Trophoblast cell (in vitro differentiated cells and primary cell): ENCODE data around the gene ADAMTSL3.

ENCODE experiments used
- DNase-seq, 2 donors: peaks; one replicate each; pipeline ENCODE4 v3.0.0-alpha.2; 2016
- H2AFZ ChIP-seq: 2 replicates; pipeline ENCODE4 v1.6.1; 2013; ENCODE audit warnings: low read length, moderate library complexity, mild to moderate bottlenecking; ENCODE audit not compliant: insufficient read depth, poor library complexity
- H2AK5ac ChIP-seq: 2 replicates; pipeline ENCODE4 v1.6.1; 2013; ENCODE audit warnings: mild to moderate bottlenecking, low read length
- H2BK120ac ChIP-seq: 2 replicates; pipeline ENCODE4 v1.6.1; 2013; ENCODE audit warnings: low read length, mild to moderate bottlenecking, moderate library complexity; ENCODE audit not compliant: insufficient read depth, poor library complexity
- H2BK12ac ChIP-seq: 2 replicates; pipeline ENCODE4 v1.6.1; 2013; ENCODE audit warnings: mild to moderate bottlenecking, low read length, moderate library complexity
- H2BK5ac ChIP-seq: 2 replicates; pipeline ENCODE4 v1.6.1; 2013; ENCODE audit warnings: low read length, low read depth, moderate library complexity, mild to moderate bottlenecking; ENCODE audit not compliant: poor library complexity
- H3K14ac ChIP-seq: 2 replicates; pipeline ENCODE4 v1.6.1; 2013; ENCODE audit warnings: mild to moderate bottlenecking, low read length
- H3K18ac ChIP-seq: 2 replicates; pipeline ENCODE4 v1.6.1; 2013; ENCODE audit warnings: mild to moderate bottlenecking, low read length
- H3K23ac ChIP-seq: 2 replicates; pipeline ENCODE4 v1.6.1; 2013; ENCODE audit warnings: low read length
- H3K27ac ChIP-seq: 2 replicates; pipeline ENCODE4 v1.5.1; 2013; ENCODE audit warnings: low read depth, mild to moderate bottlenecking, inconsistent platforms, low read length, moderate library complexity
- H3K27me3 ChIP-seq: 2 replicates; pipeline ENCODE4 v1.6.1; 2013; ENCODE audit warnings: inconsistent platforms, mild to moderate bottlenecking, low read length, moderate library complexity; ENCODE audit not compliant: insufficient read depth
- H3K36me3 ChIP-seq, 2 experiments: 1 replicate in 1 of 2; 2 replicates in 1 of 2; pipeline ENCODE4 v1.6.1; 2013; ENCODE audit warnings: low read length in 2 of 2, mild to moderate bottlenecking in 2 of 2, moderate library complexity in 1 of 2; ENCODE audit not compliant: insufficient read depth in 2 of 2, control insufficient read depth in 1 of 2
- H3K4ac ChIP-seq: 2 replicates; pipeline ENCODE4 v1.6.1; 2013; ENCODE audit warnings: low read depth, mild to moderate bottlenecking, low read length, moderate library complexity
- H3K4me1 ChIP-seq, 2 experiments: 1 replicate in 1 of 2; 2 replicates in 1 of 2; pipeline ENCODE4 v1.6.1; 2013; ENCODE audit warnings: low read length in 2 of 2, mild to moderate bottlenecking in 2 of 2, moderate library complexity in 1 of 2; ENCODE audit not compliant: insufficient read depth in 2 of 2, control insufficient read depth in 1 of 2
- H3K4me2 ChIP-seq: 2 replicates; pipeline ENCODE4 v1.6.1; 2013; ENCODE audit warnings: inconsistent platforms, mild to moderate bottlenecking, low read length, moderate library complexity
- H3K4me3 ChIP-seq: 2 replicates; pipeline ENCODE4 v1.5.1; 2013; ENCODE audit warnings: mild to moderate bottlenecking, low read depth, low read length, inconsistent platforms
- H3K79me1 ChIP-seq: one replicate; pipeline ENCODE4 v1.6.1; 2013; ENCODE audit warnings: low read length
- H3K79me2 ChIP-seq: 2 replicates; pipeline ENCODE4 v1.6.1; 2013; ENCODE audit warnings: low read length, mild to moderate bottlenecking; ENCODE audit not compliant: control insufficient read depth, insufficient read depth, poor library complexity
- H3K9ac ChIP-seq: 2 replicates; pipeline ENCODE4 v1.6.1; 2013; ENCODE audit warnings: mild to moderate bottlenecking, low read length
- H3K9me3 ChIP-seq: 2 replicates; pipeline ENCODE4 v1.6.1; 2013; ENCODE audit warnings: low read depth, mild to moderate bottlenecking, control low read depth, inconsistent platforms, low read length; ENCODE audit not compliant: insufficient read depth
- H4K12ac ChIP-seq: 2 replicates; pipeline ENCODE4 v1.6.1; 2013; ENCODE audit warnings: low read depth, mild to moderate bottlenecking, low read length, moderate library complexity
- H4K8ac ChIP-seq: 2 replicates; pipeline ENCODE4 v1.6.1; 2013; ENCODE audit warnings: low read depth, mild to moderate bottlenecking, low read length, moderate library complexity
- H4K91ac ChIP-seq: one replicate; pipeline ENCODE4 v1.6.1; 2013; ENCODE audit warnings: low read depth, mild to moderate bottlenecking, low read length, moderate library complexity
- WGBS: extraction: QIAGEN DNeasy Blood & Tissue Kit; methylation state at CpG from one replicate; pipeline ENCODE4 v1.1.7; 2013; ENCODE audit warnings: missing lambda C conversion rate; ENCODE audit not compliant: insufficient read length, insufficient coverage; ENCODE audit errors: extremely low coverage; 5-methylcytosine and 5-hydroxymethylcytosine counted together

The ADAMTSL3 gene

DNA sequence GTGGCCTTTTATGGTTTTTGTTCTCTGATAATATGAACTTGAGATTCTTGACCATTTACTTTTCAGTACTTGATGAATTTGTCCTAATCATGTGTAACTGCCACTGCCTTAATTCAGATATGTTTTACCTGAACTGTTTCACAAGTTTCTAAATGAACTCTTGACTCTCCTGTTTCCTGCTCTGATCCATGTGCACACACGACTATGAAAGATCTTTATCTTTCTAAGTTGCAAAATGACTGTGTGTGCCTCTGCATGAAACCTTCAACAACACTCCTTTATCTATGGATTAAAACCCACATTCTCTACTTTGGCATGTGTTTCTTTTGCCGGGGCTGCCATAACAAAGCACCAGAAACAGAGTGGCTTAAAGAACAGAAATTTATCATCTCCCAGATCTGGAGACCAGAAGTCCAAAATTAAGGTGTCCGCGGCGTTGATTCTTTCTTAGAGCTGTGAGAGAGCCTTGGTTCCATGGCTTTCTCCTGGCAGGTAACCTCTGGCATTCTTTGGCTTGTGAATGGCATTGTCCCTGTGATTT is 275.0 kb downstream of the ADAMTSL3 start:
- no peak overlapping the region for H2BK120ac ChIP-seq
- no peak overlapping the region for H4K12ac ChIP-seq
- H4K91ac ChIP-seq = no peak overlapping the region
- H3K9me3 ChIP-seq = peaks cover 5% of the 10 kb centered on the region
- H4K8ac ChIP-seq = no peak overlapping the region
- WGBS = no CpG with 5 or more reads among the region's 5 CpGs
- no peak overlapping the region for H3K4ac ChIP-seq
- H2BK12ac ChIP-seq = no peak overlapping the region
- no peak overlapping the region for H3K23ac ChIP-seq
- H2AK5ac ChIP-seq = no peak overlapping the region
- no peak overlapping the region for H2BK5ac ChIP-seq
- H3K79me1 ChIP-seq = no peaks in the 10 kb centered on the region
- no peak overlapping the region for H3K4me3 ChIP-seq
- peak in 1 of 2 donors; percentile 29 for DNase-seq
- H3K18ac ChIP-seq = no peak overlapping the region
- H3K4me1 ChIP-seq = no peaks in the 10 kb centered on the region
- no peak overlapping the region for H3K9ac ChIP-seq
- no peak overlapping the region for H3K4me2 ChIP-seq
- H3K79me2 ChIP-seq = no peaks in the 10 kb centered on the region
- peaks cover 0 to 2% of the 10 kb centered on the region in 2 experiments for H3K36me3 ChIP-seq
- no peak overlapping the region for H3K27ac ChIP-seq
- no peak overlapping the region for H2AFZ ChIP-seq
- H3K27me3 ChIP-seq = no peaks in the 10 kb centered on the region
- H3K14ac ChIP-seq = no peak overlapping the region

DNA sequence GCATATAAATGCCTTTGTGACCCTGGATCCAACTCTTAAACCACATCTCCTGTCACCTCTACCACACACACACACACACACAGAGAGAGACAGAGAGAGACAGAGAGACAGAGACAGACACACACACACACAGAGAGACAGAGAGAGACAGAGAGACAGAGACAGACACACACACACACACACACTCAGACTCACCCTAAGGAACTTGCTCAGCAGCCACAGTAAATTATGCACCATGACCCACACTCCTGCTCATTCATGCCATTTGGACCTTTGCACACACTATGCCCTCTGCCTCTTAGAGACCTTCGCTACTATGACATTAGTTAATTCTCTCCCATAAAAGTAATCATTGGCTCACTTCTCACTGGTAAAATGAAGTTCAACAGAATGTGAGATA is 275.7 kb downstream of the ADAMTSL3 start:
- DNase-seq = no peak
- Histone ChIP-seq H2AFZ (no peak overlapping the region), H3K18ac (no peak overlapping the region), H2BK5ac (no peak overlapping the region), H3K4me2 (no peak overlapping the region), H3K4me1 (no peaks in the 10 kb centered on the region), H3K27ac (no peak overlapping the region), H2AK5ac (no peak overlapping the region), H3K79me2 (no peaks in the 10 kb centered on the region), H3K9me3 (peaks cover 7% of the 10 kb centered on the region), H3K36me3 (peaks cover 0 to 2% of the 10 kb centered on the region in 2 experiments), H2BK12ac (no peak overlapping the region), H3K4me3 (no peak overlapping the region), H3K9ac (no peak overlapping the region), H3K79me1 (no peaks in the 10 kb centered on the region), H3K27me3 (no peaks in the 10 kb centered on the region), H4K12ac (no peak overlapping the region), H4K8ac (no peak overlapping the region), H3K4ac (no peak overlapping the region), H3K14ac (no peak overlapping the region), H3K23ac (no peak overlapping the region), H4K91ac (no peak overlapping the region), H2BK120ac (no peak overlapping the region)
- WGBS = no CpG with 5 or more reads among the region's 1 CpG

DNA sequence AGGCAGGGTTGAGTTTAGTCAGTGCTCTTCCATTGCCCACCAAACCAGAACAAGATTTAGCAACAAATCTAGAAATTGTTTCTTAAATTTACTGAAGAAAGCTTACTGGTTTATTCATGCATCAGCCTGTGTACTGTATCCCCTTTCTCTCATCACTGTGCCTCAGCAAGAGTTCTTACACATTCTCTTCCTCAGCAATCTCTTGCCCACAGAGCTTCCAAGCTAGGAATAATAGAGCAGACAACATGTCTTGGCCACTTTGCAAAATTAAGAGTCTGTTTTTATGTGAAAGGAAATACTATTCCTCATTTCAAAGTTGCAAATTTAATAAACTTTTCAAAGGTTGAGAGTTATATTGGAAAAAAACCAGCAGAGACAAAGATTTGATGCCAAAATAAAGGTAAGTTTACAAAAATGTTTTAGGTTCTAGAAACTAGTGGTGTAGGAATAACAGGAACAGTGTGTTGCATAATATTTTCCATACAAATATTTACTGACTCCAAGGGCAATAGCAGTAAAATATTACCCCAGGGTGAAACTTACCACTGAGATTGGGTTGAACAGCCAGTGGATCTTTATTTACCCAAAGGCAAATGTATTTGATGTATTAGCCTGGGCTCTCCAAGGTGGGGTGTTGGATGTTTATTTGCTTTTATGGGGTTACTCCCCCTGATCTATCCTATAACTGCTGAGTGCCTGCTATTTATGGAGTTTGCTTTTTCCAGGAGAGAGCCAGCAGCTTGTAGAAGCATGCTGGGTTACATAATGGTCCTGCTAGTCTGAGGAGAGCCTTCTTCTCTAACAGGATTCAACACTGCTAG is 276.7 kb downstream of the ADAMTSL3 start:
- H2BK120ac ChIP-seq = no peak overlapping the region

DNA sequence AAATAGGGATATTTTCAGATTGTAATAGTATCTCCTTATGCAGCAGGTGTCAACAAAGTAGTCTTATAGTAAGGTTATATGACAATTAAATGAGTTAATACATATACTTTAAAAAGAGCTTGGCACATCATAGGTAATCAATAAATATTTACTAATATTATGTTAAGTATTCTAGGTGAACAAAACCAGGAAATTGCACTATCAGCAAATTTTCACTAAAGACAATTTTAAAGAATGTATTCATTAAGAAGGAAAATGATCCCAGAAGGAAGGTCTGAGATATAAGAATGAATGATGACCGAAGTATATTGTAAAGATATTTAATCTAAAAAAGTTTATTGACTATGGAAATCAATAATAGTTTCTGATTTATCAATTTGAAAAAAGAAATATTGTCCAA is 281.9 kb downstream of the ADAMTSL3 start:
- no peak overlapping the region for H3K4ac ChIP-seq
- H3K18ac ChIP-seq = no peak overlapping the region
- H3K27me3 ChIP-seq = no peaks in the 10 kb centered on the region
- no peak overlapping the region for H2BK120ac ChIP-seq
- H3K4me1 ChIP-seq = no peaks in the 10 kb centered on the region
- H3K27ac ChIP-seq = no peak overlapping the region
- no peaks in the 10 kb centered on the region for H3K79me1 ChIP-seq
- no peak overlapping the region for H3K9ac ChIP-seq
- peaks cover 7% of the 10 kb centered on the region for H3K9me3 ChIP-seq
- H3K4me3 ChIP-seq = no peak overlapping the region
- H4K91ac ChIP-seq = no peak overlapping the region
- H4K8ac ChIP-seq = no peak overlapping the region
- no peak overlapping the region for H2AK5ac ChIP-seq
- no peak for DNase-seq
- peaks cover 0 to 2% of the 10 kb centered on the region in 2 experiments for H3K36me3 ChIP-seq
- WGBS = no CpG with 5 or more reads among the region's 1 CpG
- H2AFZ ChIP-seq = no peak overlapping the region
- no peaks in the 10 kb centered on the region for H3K79me2 ChIP-seq
- H3K14ac ChIP-seq = no peak overlapping the region
- no peak overlapping the region for H3K23ac ChIP-seq
- no peak overlapping the region for H2BK12ac ChIP-seq
- H3K4me2 ChIP-seq = no peak overlapping the region
- H4K12ac ChIP-seq = no peak overlapping the region
- no peak overlapping the region for H2BK5ac ChIP-seq

More for the DNA sequence above, 276.7 kb downstream of the ADAMTSL3 start:
- Histone ChIP-seq H2BK5ac (no peak overlapping the region), H3K27ac (no peak overlapping the region), H4K91ac (no peak overlapping the region), H3K4me1 (no peaks in the 10 kb centered on the region), H3K23ac (no peak overlapping the region), H3K18ac (no peak overlapping the region), H3K9ac (no peak overlapping the region), H2AFZ (no peak overlapping the region), H4K8ac (no peak overlapping the region), H3K4ac (no peak overlapping the region), H3K27me3 (no peaks in the 10 kb centered on the region), H2AK5ac (no peak overlapping the region), H3K4me2 (no peak overlapping the region), H3K4me3 (no peak overlapping the region), H3K9me3 (peaks cover 7% of the 10 kb centered on the region), H3K79me2 (no peaks in the 10 kb centered on the region), H3K36me3 (peaks cover 0 to 2% of the 10 kb centered on the region in 2 experiments), H2BK12ac (no peak overlapping the region), H4K12ac (no peak overlapping the region), H3K79me1 (no peaks in the 10 kb centered on the region), H3K14ac (no peak overlapping the region)
- DNase-seq = peak in 1 of 2 donors; percentile 46
